Natural killer cell (primary cell): ENCODE measurements around the gene C22orf31. TPM values are rescaled to one million over a fixed set of nuclear protein-coding genes. Genes with fewer than 3 reads are reported as not detected.

Experiments used
- ATAC-seq, 3 donors: fragments of 150-1000 bp in 2 of 3; fragments of 200-7000 bp in 1 of 3; cut with Tn5 transposase; 1 replicate in 1 of 3; 2 replicates in 2 of 3; pipeline ENCODE4 v1.10.0; 2021; ENCODE audit warnings: mild to moderate bottlenecking in 2 of 3, moderate library complexity in 2 of 3
- DNase-seq, 2 donors: peaks; one replicate each; pipeline versions ENCODE4 v3.0.0 to v3.0.0-alpha.2; 2013 to 2021; ENCODE audit warnings: mixed read lengths in 1 of 2
- H3K27ac ChIP-seq: one replicate; pipeline ENCODE4 v1.5.1; 2013; ENCODE audit warnings: mild to moderate bottlenecking, low read length
- H3K27me3 ChIP-seq: one replicate; pipeline ENCODE4 v1.6.1; 2013; ENCODE audit warnings: low read length; ENCODE audit not compliant: control insufficient read depth, insufficient read depth
- H3K36me3 ChIP-seq: one replicate; pipeline ENCODE4 v1.6.1; 2013; ENCODE audit warnings: low read length; ENCODE audit not compliant: control insufficient read depth, insufficient read depth
- H3K4me1 ChIP-seq: one replicate; pipeline ENCODE4 v1.6.1; 2013; ENCODE audit warnings: low read length; ENCODE audit not compliant: control insufficient read depth, insufficient read depth
- H3K4me3 ChIP-seq: one replicate; pipeline ENCODE4 v1.5.1; 2013; ENCODE audit warnings: low read length
- H3K9me3 ChIP-seq: one replicate; pipeline ENCODE4 v1.6.1; 2013; ENCODE audit warnings: low read length; ENCODE audit not compliant: control insufficient read depth, insufficient read depth
- H3K27ac Mint-ChIP-seq, 2 donors: one replicate each; pipeline ENCODE4 v1.8.0; 2022; ENCODE audit warnings: mild to moderate bottlenecking in 2 of 2, mixed read lengths in 2 of 2, moderate library complexity in 1 of 2
- H3K27me3 Mint-ChIP-seq, 2 donors: one replicate each; pipeline ENCODE4 v1.8.0; 2022; ENCODE audit warnings: low read depth in 2 of 2, mixed read lengths in 2 of 2
- H3K36me3 Mint-ChIP-seq: one replicate; pipeline ENCODE4 v1.8.0; 2022; ENCODE audit warnings: mixed read lengths
- H3K4me1 Mint-ChIP-seq, 2 donors: one replicate each; pipeline ENCODE4 v1.8.0; 2022; ENCODE audit warnings: mixed read lengths in 2 of 2
- H3K4me3 Mint-ChIP-seq: one replicate; pipeline ENCODE4 v1.8.0; 2022; ENCODE audit warnings: mild to moderate bottlenecking, moderate library complexity, mixed read lengths
- H3K9me3 Mint-ChIP-seq, 2 donors: one replicate each; pipeline ENCODE4 v1.8.0; 2022; ENCODE audit warnings: mixed read lengths in 2 of 2
- CTCF ChIP-seq: fragments of 200-600 bp; IDR thresholded peaks from one replicate; pipeline ENCODE4 v1.8.0; 2022; ENCODE audit warnings: antibody characterized with exemption
- WGBS: methylation state at CpG from one replicate; pipeline ENCODE4 v1.1.7; 2013; ENCODE audit warnings: missing lambda C conversion rate; ENCODE audit not compliant: insufficient coverage; 5-methylcytosine and 5-hydroxymethylcytosine counted together
- intact Hi-C: fragments of 100-400 bp; cut with micrococcal nuclease; formaldehyde crosslinking; loops from one replicate; pipeline ENCODE4 v1.14.2; 2022
- total RNA-seq, 4 donors: library from RNA; stranded (reverse); fragments of 120-200 nt in 1 of 4; gene quantifications; one replicate each; pipeline versions ENCODE4 v1.2.3 to v1.2.4, GENCODE V29; 2013 to 2022

The C22orf31 gene
- total RNA-seq, 3 donors from 2014 or later (not counting 1 experiment from before 2014, with no cell fraction given) = not detected

DNA sequence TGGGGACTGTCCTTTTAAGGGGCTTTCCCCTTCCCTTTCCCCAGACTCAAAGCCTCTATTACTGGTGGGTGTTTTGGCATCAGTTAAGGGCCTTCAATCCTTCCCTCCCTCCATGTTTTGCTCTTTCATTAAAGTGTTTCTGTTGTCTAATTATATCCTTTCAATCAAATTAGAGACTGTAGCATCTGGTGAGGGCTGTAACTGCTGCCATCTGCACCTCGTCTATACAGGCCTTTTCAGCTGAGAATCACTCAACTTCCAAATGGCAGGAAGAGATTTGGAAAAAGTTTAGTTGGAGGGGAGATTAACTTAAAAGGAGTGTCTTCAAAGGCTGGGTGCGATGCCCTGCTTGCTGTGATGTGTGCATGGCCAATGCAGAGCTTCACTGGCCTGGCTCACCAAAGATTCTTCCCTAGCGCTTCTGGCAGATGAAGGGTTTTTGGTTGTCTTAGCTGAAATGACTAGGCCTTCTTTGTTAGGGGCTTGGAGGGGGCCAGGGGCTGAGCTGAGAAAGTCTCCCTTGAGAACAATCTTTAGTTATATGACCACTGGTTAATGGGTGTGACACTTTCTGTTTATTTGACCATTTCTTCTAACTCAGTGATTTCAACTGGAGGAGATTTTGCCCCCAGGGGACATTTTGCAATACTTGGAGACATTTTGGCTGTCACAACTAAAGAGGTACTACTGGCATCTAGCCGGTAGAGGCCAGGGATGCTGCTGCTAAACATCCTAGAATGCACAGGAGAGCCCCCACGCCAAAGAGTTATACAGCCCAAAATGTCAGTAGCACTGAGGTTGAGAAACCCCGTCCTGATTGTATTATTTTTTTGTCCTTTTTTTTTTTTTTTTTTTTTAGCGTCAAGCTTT lies 18.7 kb upstream of the C22orf31 start:
- no peak overlapping the region for H3K27ac ChIP-seq
- H3K27me3 ChIP-seq = peaks cover 16% of the 10 kb centered on the region
- H3K27ac Mint-ChIP-seq = no peak overlapping the region
- intact Hi-C loops = no loop called here
- no peaks in the 10 kb centered on the region for H3K36me3 Mint-ChIP-seq
- no peak for TF ChIP-seq CTCF
- DNase-seq (no peak), ATAC-seq (no peak)
- H3K27me3 Mint-ChIP-seq = peaks cover 58 to 69% of the 10 kb centered on the region in 2 donors
- no peak overlapping the region for H3K4me3 Mint-ChIP-seq
- peaks cover 18 to 20% of the 10 kb centered on the region in 2 donors for H3K4me1 Mint-ChIP-seq
- H3K9me3 Mint-ChIP-seq = no peaks in the 10 kb centered on the region
- no peak overlapping the region for H3K4me3 ChIP-seq
- no peaks in the 10 kb centered on the region for H3K36me3 ChIP-seq
- 92% methylated on average over 5 of the region's 7 CpGs for WGBS
- H3K9me3 ChIP-seq = no peaks in the 10 kb centered on the region
- peaks cover 10% of the 10 kb centered on the region for H3K4me1 ChIP-seq

DNA sequence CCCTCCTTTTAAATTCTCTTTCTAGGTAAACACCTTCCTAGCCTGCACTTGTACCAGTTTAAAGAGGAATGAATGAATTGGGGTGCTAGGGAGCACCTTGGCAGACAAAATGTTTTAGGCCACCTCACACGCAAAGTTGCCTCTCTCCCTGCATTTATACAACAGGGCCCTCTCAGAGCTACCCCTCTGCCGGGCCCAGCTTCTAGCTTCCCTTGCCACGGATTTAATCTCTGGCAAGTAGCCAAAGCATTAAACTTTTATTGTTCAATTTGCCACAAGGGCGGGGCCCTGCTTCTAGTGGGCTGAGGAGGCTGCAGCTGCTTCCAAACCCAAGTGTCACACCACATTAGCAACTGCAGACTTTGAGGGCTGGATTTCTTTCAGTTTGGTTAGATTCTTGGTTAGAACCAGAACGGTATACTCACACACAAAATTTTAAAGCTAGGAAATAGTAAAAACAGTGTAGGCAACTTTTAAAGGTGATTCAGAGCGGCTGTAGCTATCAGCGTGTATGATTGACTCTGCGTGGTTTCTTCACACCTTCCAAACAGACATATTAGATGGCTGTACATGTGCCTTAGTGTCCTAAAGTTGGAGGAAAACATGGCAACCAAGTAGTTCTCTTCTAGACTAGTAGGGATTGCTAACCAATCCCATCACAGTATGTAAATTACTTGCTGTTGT lies 17.7 kb upstream of the C22orf31 start:
- Mint-ChIP-seq H3K27me3 (peaks cover 54 to 72% of the 10 kb centered on the region in 2 donors), H3K9me3 (no peaks in the 10 kb centered on the region), H3K36me3 (no peaks in the 10 kb centered on the region), H3K4me3 (peak overlapping the region; percentile 13), H3K27ac (peak overlapping the region in 1 of 2 donors; percentile 35), H3K4me1 (peaks cover 18 to 21% of the 10 kb centered on the region in 2 donors)
- H3K4me1 ChIP-seq = peaks cover 10% of the 10 kb centered on the region
- H3K27ac ChIP-seq = no peak overlapping the region
- ATAC-seq (peak; percentile 48 to 95 (median 81)), DNase-seq (peak in 1 of 2 donors; percentile 32)
- H3K4me3 ChIP-seq = no peak overlapping the region
- intact Hi-C loops = no loop called here
- no peaks in the 10 kb centered on the region for H3K36me3 ChIP-seq
- 24% methylated on average over 5 of the region's 8 CpGs for WGBS
- no peak for TF ChIP-seq CTCF
- peaks cover 26% of the 10 kb centered on the region for H3K27me3 ChIP-seq
- no peaks in the 10 kb centered on the region for H3K9me3 ChIP-seq

- Mint-ChIP-seq H3K4me3 (no peak overlapping the region), H3K36me3 (no peaks in the 10 kb centered on the region), H3K27me3 (peaks cover 55 to 73% of the 10 kb centered on the region in 2 donors), H3K4me1 (peaks cover 18 to 26% of the 10 kb centered on the region in 2 donors), H3K27ac (no peak overlapping the region), H3K9me3 (no peaks in the 10 kb centered on the region)
- 100% methylated on average over 1 of the region's 6 CpGs for WGBS
- no peak for TF ChIP-seq CTCF
- no peak overlapping the region for H3K27ac ChIP-seq
- ATAC-seq (no peak), DNase-seq (no peak)
- no peaks in the 10 kb centered on the region for H3K36me3 ChIP-seq
- peaks cover 15% of the 10 kb centered on the region for H3K4me1 ChIP-seq
- no peaks in the 10 kb centered on the region for H3K9me3 ChIP-seq
- H3K4me3 ChIP-seq = no peak overlapping the region
- intact Hi-C loops = no loop called here
- peaks cover 31% of the 10 kb centered on the region for H3K27me3 ChIP-seq
Observed at GRCh38 chr22:29078869-29079207, 17.2 kb upstream of the C22orf31 start.
